HG03354 (cell line): ENCODE results near the gene ARF3.

Experiments used
- ATAC-seq: cut with Tn5 transposase; IDR thresholded peaks from one replicate; pipeline ENCODE4 v1.9.1; 2021; ENCODE audit warnings: mild to moderate bottlenecking; ENCODE audit not compliant: unreplicated experiment, poor library complexity, severe bottlenecking

The ARF3 gene

DNA sequence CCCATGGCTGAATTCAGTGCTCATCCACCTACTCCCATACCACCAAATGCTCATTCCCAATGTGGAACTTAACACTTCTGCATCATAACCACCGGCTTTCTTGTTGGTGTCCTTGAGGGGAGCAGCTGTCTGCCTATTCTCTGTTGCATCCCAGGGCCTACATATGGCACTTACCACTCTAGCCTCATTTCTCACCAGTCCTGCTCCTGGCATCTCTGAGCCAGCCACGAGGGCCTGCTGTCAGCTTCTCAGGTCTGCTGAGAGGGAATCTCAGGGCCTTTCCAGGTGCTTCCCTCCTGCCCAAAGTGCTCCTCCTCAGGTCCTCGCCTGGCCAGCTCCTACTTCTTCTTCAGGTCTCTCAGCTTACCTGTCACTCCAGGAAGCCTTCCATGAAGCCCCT lies 67.6 kb downstream of the ARF3 start:
- ATAC-seq: no peak
